Prostate gland (tissue), 2 donors: Measurements from ENCODE around the gene CEACAM19. TPM values are rescaled to one million over a fixed set of nuclear protein-coding genes. Genes with fewer than 3 reads are reported as not detected.
"Not testable (repeated sequence)": the region's sequence is repeated elsewhere in the genome, so short reads cannot be mapped to it uniquely, and the experiment has no call there.

Experiments used
- DNase-seq: peaks from one replicate; pipeline ENCODE4 v3.0.0-alpha.2; 2019; ENCODE audit warnings: low spot score
- H3K27ac ChIP-seq, 2 donors: fragments of 200-600 bp; sonication (generic); 2 replicates each; pipeline ENCODE4 v1.5.1; 2017 to 2019
- H3K27me3 ChIP-seq: fragments of 200-600 bp; sonication (generic); replicated peaks from 2 replicates; pipeline ENCODE4 v1.5.1; 2019; ENCODE audit not compliant: insufficient read depth
- H3K36me3 ChIP-seq, 2 donors: fragments of 200-600 bp; sonication (generic); 1 replicate in 1 of 2; 2 replicates in 1 of 2; pipeline versions ENCODE4 v1.5.1 to v1.8.1; 2017 to 2019
- H3K4me1 ChIP-seq: fragments of 200-600 bp; sonication (generic); replicated peaks from 2 replicates; pipeline ENCODE4 v1.5.1; 2019
- H3K4me3 ChIP-seq, 2 donors: fragments of 200-600 bp; sonication (generic); 2 replicates each; pipeline ENCODE4 v1.5.1; 2017 to 2019
- H3K9me3 ChIP-seq: fragments of 200-600 bp; sonication (generic); 2 replicates; pipeline ENCODE4 v1.5.1; 2017
- CTCF ChIP-seq, 4 experiments: fragments of 200-600 bp in 2 of 4; fragments of 450-650 bp in 2 of 4; sonication (generic) in 2 of 4; IDR thresholded peaks; 1 replicate in 3 of 4; 2 replicates in 1 of 4; pipeline ENCODE4 v1.5.1; 2016 to 2019; ENCODE audit warnings: antibody characterized with exemption in 4 of 4, mild to moderate bottlenecking in 2 of 4, moderate library complexity in 2 of 4
- POLR2A ChIP-seq: fragments of 450-650 bp; IDR thresholded peaks from one replicate; pipeline ENCODE4 v1.6.1; 2016; ENCODE audit warnings: antibody characterized with exemption, mild to moderate bottlenecking
- POLR2AphosphoS5 ChIP-seq: sonication (generic); formaldehyde crosslinking; IDR thresholded peaks from one replicate; pipeline ENCODE4 v1.6.1; 2017; ENCODE audit warnings: antibody characterized with exemption
- WGBS: methylation state at CpG from one replicate; pipeline ENCODE4 v1.1.5; 2018; 5-methylcytosine and 5-hydroxymethylcytosine counted together
- intact Hi-C: fragments of 100-400 bp; cut with DNase I; formaldehyde crosslinking; loops from one replicate; pipeline ENCODE4 v1.14.2; 2022
- total RNA-seq, 2 donors: library from RNA; depleted of rRNA; stranded (reverse); fragments of >200 nt; gene quantifications; one replicate each; pipeline ENCODE4 v1.1.0, GENCODE V29; 2016

CEACAM19 gene
- total RNA-seq, 2 donors from 2014 or later = 3.6 to 8.1 TPM

GRCh38 chr19:44706506-44707236, 35.4 kb downstream of the CEACAM19 start:
- no peaks in the 10 kb centered on the region for H3K4me1 ChIP-seq
- H3K9me3 ChIP-seq = no peaks in the 10 kb centered on the region
- WGBS = 88% methylated on average over 6 of the region's 6 CpGs
- no peaks in the 10 kb centered on the region for H3K27me3 ChIP-seq
- H3K4me3 ChIP-seq = no peak overlapping the region
- no peaks in the 10 kb centered on the region for H3K36me3 ChIP-seq
- TF ChIP-seq POLR2AphosphoS5 (no peak), CTCF (IDR thresholded peaks at IDR 0.05) (no peak), POLR2A (no peak)
- DNase-seq = no peak
- intact Hi-C loops = no loop called here
- no peak overlapping the region for H3K27ac ChIP-seq

- 93% methylated on average over 20 of the region's 20 CpGs for WGBS
- no peak for TF ChIP-seq POLR2A
- TF ChIP-seq CTCF (IDR thresholded peaks at IDR 0.05) = no peak
- TF ChIP-seq POLR2AphosphoS5 = no peak
- Histone ChIP-seq H3K27ac (no peak overlapping the region), H3K27me3 (no peaks in the 10 kb centered on the region), H3K36me3 (no peaks in the 10 kb centered on the region), H3K4me1 (no peaks in the 10 kb centered on the region), H3K9me3 (no peaks in the 10 kb centered on the region), H3K4me3 (no peak overlapping the region)
- intact Hi-C loops = no loop called here
- no peak for DNase-seq
Observed at GRCh38 chr19:44707794-44708193, 36.5 kb downstream of the CEACAM19 start.

GRCh38 chr19:44708940-44709339, 37.7 kb downstream of the CEACAM19 start:
- 85% methylated on average over 5 of the region's 5 CpGs for WGBS
- Histone ChIP-seq H3K9me3 (no peaks in the 10 kb centered on the region), H3K4me1 (no peaks in the 10 kb centered on the region), H3K27ac (no peak overlapping the region), H3K27me3 (no peaks in the 10 kb centered on the region), H3K36me3 (no peaks in the 10 kb centered on the region), H3K4me3 (no peak overlapping the region)
- TF ChIP-seq CTCF (IDR thresholded peaks at IDR 0.05) (no peak), POLR2A (no peak), POLR2AphosphoS5 (no peak)
- intact Hi-C loops = no loop called here
- DNase-seq = no peak

- intact Hi-C loops, H3K4me3 ChIP-seq, DNase-seq, H3K36me3 ChIP-seq, H3K4me1 ChIP-seq, H3K27me3 ChIP-seq, H3K9me3 ChIP-seq, H3K27ac ChIP-seq: not testable (repeated sequence)
- WGBS = 78% methylated on average over 4 of the region's 4 CpGs
Observed at GRCh38 chr19:44709434-44710266, 38.4 kb downstream of the CEACAM19 start.

- H3K36me3 ChIP-seq = no peaks in the 10 kb centered on the region
- H3K4me3 ChIP-seq = no peak overlapping the region
- WGBS = 75% methylated on average over 14 of the region's 14 CpGs
- no peaks in the 10 kb centered on the region for H3K9me3 ChIP-seq
- DNase-seq = no peak
- no peak for TF ChIP-seq POLR2AphosphoS5
- TF ChIP-seq POLR2A = no peak
- no peak for TF ChIP-seq CTCF (IDR thresholded peaks at IDR 0.05)
- intact Hi-C loops = no loop called here
- H3K27me3 ChIP-seq = no peaks in the 10 kb centered on the region
- no peak overlapping the region for H3K27ac ChIP-seq
- no peaks in the 10 kb centered on the region for H3K4me1 ChIP-seq
Observed at GRCh38 chr19:44710483-44710882, 39.2 kb downstream of the CEACAM19 start.
